ENCODE measurements around the gene TRPV4. TPM values are rescaled to one million over a fixed set of nuclear protein-coding genes. Genes with fewer than 3 reads are reported as not detected.
"Not testable (repeated sequence)": the region's sequence is repeated elsewhere in the genome, so short reads cannot be mapped to it uniquely, and the experiment has no call there.

TRPV4 gene
- total and polyA plus RNA-seq, 2 donors from 2014 or later, result 6.0 to 24.5 TPM

DNA sequence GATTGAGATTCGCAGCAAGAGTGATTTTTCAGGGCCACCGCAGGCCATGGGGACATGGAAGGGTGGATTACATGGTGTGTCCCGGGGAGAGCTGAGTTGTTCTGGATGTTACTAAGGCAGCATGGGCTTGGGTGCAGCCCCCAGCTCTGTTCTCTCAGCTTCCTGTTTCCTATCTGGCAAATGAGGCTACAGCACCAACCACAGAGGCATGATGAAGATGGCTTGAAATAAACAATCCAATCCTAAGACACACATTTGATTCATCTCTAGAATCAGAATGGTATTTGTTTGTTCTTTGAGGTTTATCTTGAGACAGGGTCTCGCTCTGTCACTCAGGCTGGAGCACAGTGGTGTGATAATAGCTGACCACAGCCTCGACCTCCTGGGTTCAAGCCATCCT is 25.6 kb upstream of the TRPV4 start:
- H3K27me3 ChIP-seq (ENCODE audit: control insufficient read depth, insufficient read depth, low read length), result no peaks in the 10 kb centered on the region
- intact Hi-C loops (cut with DNase I), result no loop called here
- H3K9ac ChIP-seq (ENCODE audit: low read length in 3 of 3), result no peak overlapping the region
- H3K9me3 ChIP-seq (ENCODE audit: control insufficient read depth in 2 of 3, insufficient read depth in 1 of 3, low read length in 3 of 3), result no peaks in the 10 kb centered on the region
- no peak for FAIRE-seq
- H3K36me3 ChIP-seq (ENCODE audit: control insufficient read depth in 2 of 3, insufficient read depth in 3 of 3, low read length in 3 of 3), result peaks cover 3 to 26% (median 15%) of the 10 kb centered on the region in 3 donors
- H3K27ac ChIP-seq (ENCODE audit: low read depth in 2 of 2, low read length in 2 of 2), result no peak overlapping the region
- peaks cover 0 to 22% (median 17%) of the 10 kb centered on the region in 3 donors for H3K4me1 ChIP-seq (ENCODE audit: control insufficient read depth in 2 of 3, insufficient read depth in 2 of 3, low read depth in 1 of 3, low read length in 3 of 3)
- no peak overlapping the region for H3K4me3 ChIP-seq (ENCODE audit: low read length in 3 of 3)
- no peak for DNase-seq
- TF ChIP-seq, protein P1, sequence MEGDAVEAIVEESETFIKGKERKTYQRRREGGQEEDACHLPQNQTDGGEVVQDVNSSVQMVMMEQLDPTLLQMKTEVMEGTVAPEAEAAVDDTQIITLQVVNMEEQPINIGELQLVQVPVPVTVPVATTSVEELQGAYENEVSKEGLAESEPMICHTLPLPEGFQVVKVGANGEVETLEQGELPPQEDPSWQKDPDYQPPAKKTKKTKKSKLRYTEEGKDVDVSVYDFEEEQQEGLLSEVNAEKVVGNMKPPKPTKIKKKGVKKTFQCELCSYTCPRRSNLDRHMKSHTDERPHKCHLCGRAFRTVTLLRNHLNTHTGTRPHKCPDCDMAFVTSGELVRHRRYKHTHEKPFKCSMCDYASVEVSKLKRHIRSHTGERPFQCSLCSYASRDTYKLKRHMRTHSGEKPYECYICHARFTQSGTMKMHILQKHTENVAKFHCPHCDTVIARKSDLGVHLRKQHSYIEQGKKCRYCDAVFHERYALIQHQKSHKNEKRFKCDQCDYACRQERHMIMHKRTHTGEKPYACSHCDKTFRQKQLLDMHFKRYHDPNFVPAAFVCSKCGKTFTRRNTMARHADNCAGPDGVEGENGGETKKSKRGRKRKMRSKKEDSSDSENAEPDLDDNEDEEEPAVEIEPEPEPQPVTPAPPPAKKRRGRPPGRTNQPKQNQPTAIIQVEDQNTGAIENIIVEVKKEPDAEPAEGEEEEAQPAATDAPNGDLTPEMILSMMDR (IDR thresholded peaks at IDR 0.05; ENCODE audit: borderline replicate concordance, extremely low read depth, insufficient read depth), result no peak

DNA sequence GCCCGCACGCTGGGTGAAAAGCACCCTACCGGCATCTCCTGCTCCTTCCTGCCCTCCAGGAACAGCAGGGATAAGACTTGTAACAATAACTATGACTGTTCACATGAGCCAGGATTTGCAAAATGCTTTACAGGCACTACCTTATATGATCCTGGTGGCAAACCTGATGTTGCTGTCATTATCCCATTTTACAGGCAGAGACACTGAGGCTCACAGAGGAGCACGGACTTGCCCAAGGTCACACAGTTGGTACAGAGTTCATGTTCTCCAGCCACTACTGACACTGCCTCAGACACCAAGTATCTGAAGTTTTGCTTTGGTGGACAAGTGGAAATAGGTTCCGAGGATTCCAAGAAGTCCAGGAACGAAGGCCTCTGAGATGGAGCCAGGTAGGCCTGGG is 24.5 kb upstream of the TRPV4 start:
- no peaks in the 10 kb centered on the region for H3K27me3 ChIP-seq (ENCODE audit: control insufficient read depth, insufficient read depth, low read length)
- H3K4me1 ChIP-seq (ENCODE audit: control insufficient read depth in 2 of 3, insufficient read depth in 2 of 3, low read depth in 1 of 3, low read length in 3 of 3), result peaks cover 0 to 20% (median 17%) of the 10 kb centered on the region in 3 donors
- no peaks in the 10 kb centered on the region for H3K9me3 ChIP-seq (ENCODE audit: control insufficient read depth in 2 of 3, insufficient read depth in 1 of 3, low read length in 3 of 3)
- intact Hi-C loops (cut with DNase I), result no loop called here
- DNase-seq (no peak), FAIRE-seq (no peak)
- H3K36me3 ChIP-seq (ENCODE audit: control insufficient read depth in 2 of 3, insufficient read depth in 3 of 3, low read length in 3 of 3), result peaks cover 3 to 26% (median 15%) of the 10 kb centered on the region in 3 donors
- no peak overlapping the region for H3K9ac ChIP-seq (ENCODE audit: low read length in 3 of 3)
- no peak overlapping the region for H3K27ac ChIP-seq (ENCODE audit: low read depth in 2 of 2, low read length in 2 of 2)
- TF ChIP-seq, protein P1 (IDR thresholded peaks at IDR 0.05; ENCODE audit: borderline replicate concordance, extremely low read depth, insufficient read depth), result no peak
- no peak overlapping the region for H3K4me3 ChIP-seq (ENCODE audit: low read length in 3 of 3)

GRCh38 chr12:109855377-109855776 is 22.2 kb upstream of the TRPV4 start:
- Histone ChIP-seq H3K9ac (ENCODE audit: low read length in 3 of 3) (no peak overlapping the region), H3K36me3 (ENCODE audit: control insufficient read depth in 2 of 3, insufficient read depth in 3 of 3, low read length in 3 of 3) (peaks cover 3 to 26% (median 15%) of the 10 kb centered on the region in 3 donors), H3K27me3 (ENCODE audit: control insufficient read depth, insufficient read depth, low read length) (no peaks in the 10 kb centered on the region), H3K4me1 (ENCODE audit: control insufficient read depth in 2 of 3, insufficient read depth in 2 of 3, low read depth in 1 of 3, low read length in 3 of 3) (peaks cover 0 to under 1% (median 0%) of the 10 kb centered on the region in 3 donors), H3K4me3 (ENCODE audit: low read length in 3 of 3) (no peak overlapping the region), H3K9me3 (ENCODE audit: control insufficient read depth in 2 of 3, insufficient read depth in 1 of 3, low read length in 3 of 3) (no peaks in the 10 kb centered on the region), H3K27ac (ENCODE audit: low read depth in 2 of 2, low read length in 2 of 2) (no peak overlapping the region)
- no peak for DNase-seq
- intact Hi-C loops (cut with DNase I), result no loop called here
- no peak for FAIRE-seq
- TF ChIP-seq, protein P1 (IDR thresholded peaks at IDR 0.05; ENCODE audit: borderline replicate concordance, extremely low read depth, insufficient read depth), result no peak

DNA sequence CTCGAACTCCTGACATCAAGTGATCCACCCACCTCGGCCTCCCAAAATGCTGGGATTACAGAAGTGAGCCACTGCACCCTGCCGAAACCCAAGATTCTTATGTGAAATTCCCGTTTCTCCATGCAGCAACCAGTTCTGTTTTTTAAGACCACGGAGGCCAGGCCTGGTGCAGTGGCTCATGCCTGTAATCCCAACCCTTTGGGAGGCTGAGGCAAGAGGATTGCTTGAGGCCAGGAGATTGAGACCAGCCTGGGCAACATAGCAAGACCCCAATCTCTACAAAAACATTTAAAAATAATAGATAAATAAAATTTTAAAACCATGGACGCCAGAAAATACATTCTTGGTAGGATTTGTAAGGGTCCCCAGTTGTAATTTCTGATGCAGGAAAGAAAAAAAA is 17.3 kb upstream of the TRPV4 start:
- H3K36me3 ChIP-seq (ENCODE audit: control insufficient read depth in 2 of 3, insufficient read depth in 3 of 3, low read length in 3 of 3); H3K9me3 ChIP-seq (ENCODE audit: control insufficient read depth in 2 of 3, insufficient read depth in 1 of 3, low read length in 3 of 3); DNase-seq; H3K4me1 ChIP-seq (ENCODE audit: control insufficient read depth in 2 of 3, insufficient read depth in 2 of 3, low read depth in 1 of 3, low read length in 3 of 3); H3K9ac ChIP-seq (ENCODE audit: low read length in 3 of 3); intact Hi-C loops (cut with DNase I); H3K27me3 ChIP-seq (ENCODE audit: control insufficient read depth, insufficient read depth, low read length); H3K4me3 ChIP-seq (ENCODE audit: low read length in 3 of 3); H3K27ac ChIP-seq (ENCODE audit: low read depth in 2 of 2, low read length in 2 of 2); FAIRE-seq: not testable (repeated sequence)

Data from kidney (tissue), 14 donors.